ENCODE results near the gene CCDC39.

GRCh38 chr3:180705619-180706018 lies 26.3 kb upstream of the CCDC39 start:
- TF ChIP-seq POLR2AphosphoS5 (IDR thresholded peaks at IDR 0.05; ENCODE audit: low read depth, low read length) (no peak), SIN3A (IDR thresholded peaks at IDR 0.05; ENCODE audit: borderline replicate concordance, insufficient read depth, low read length) (no peak), TAF1 (IDR thresholded peaks at IDR 0.05; ENCODE audit: borderline replicate concordance, insufficient read depth, low read length) (no peak), REST (IDR thresholded peaks at IDR 0.05; ENCODE audit: insufficient read depth in 1 of 2, low read depth in 2 of 2, low read length in 2 of 2) (no peak), FOXP2 (optimal IDR thresholded peaks at IDR 0.05; ENCODE audit: borderline replicate concordance, extremely low read depth, extremely low read length, insufficient read depth) (no peak)
